BLaER1 treated with 17β-estradiol and CSF1 and Interleukin-3, amounts not matched to agents 10 nM and 100 nM (cell line): ENCODE data around the gene MCTP2.

ENCODE experiments used
- H3K27ac ChIP-seq, 11 experiments: shearing (Covaris generic); formaldehyde crosslinking; 2 replicates each; pipeline ENCODE4 v1.8.1; 2022
- H3K27me3 ChIP-seq, 11 experiments: shearing (Covaris generic); formaldehyde crosslinking; 2 replicates each; pipeline ENCODE4 v1.8.1; 2022
- H3K36me3 ChIP-seq, 11 experiments: shearing (Covaris generic); formaldehyde crosslinking; 2 replicates each; pipeline ENCODE4 v1.8.1; 2022
- H3K4me1 ChIP-seq, 10 experiments: shearing (Covaris generic); formaldehyde crosslinking; 2 replicates each; pipeline ENCODE4 v1.8.1; 2022
- H3K4me2 ChIP-seq, 11 experiments: shearing (Covaris generic); formaldehyde crosslinking; 2 replicates each; pipeline ENCODE4 v1.8.1; 2022
- H3K4me3 ChIP-seq, 10 experiments: shearing (Covaris generic); formaldehyde crosslinking; 2 replicates each; pipeline ENCODE4 v1.8.1; 2022
- H3K9ac ChIP-seq, 11 experiments: shearing (Covaris generic); formaldehyde crosslinking; 2 replicates each; pipeline ENCODE4 v1.8.1; 2022
- H3K9me3 ChIP-seq, 11 experiments: shearing (Covaris generic); formaldehyde crosslinking; replicated peaks in 1 of 11; 2 replicates each; pipeline ENCODE4 v1.8.1; 2022
- H4K20me1 ChIP-seq, 11 experiments: shearing (Covaris generic); formaldehyde crosslinking; 2 replicates each; pipeline ENCODE4 v1.8.1; 2022
- Cebpa-rat ChIP-seq, 11 experiments: shearing (Covaris generic); IDR thresholded peaks; 2 replicates each; pipeline ENCODE4 v1.8.1; 2022

The MCTP2 gene

DNA sequence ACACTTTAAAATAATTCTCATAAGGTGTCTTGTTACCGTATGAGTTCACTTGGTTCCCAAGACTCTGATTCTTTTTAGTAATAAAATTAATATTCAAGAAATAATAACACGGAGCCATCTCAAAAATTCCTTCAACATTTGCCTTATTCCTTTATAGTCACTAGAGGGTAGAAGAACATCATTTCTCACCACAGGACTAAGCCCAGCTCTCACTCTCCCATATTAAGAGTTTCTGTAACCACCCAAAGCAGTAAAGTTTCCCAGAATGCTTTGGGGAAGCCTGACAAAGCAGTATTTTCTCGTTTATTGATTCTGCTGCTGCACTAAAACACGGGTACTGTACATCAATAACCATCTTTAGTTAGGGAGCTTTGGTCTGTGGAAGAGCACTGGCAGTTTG, 114.9 kb downstream of the MCTP2 start:
- Histone ChIP-seq H3K4me3 (no peak overlapping the region), H4K20me1 (no peaks in the 10 kb centered on the region), H3K27ac (no peak overlapping the region), H3K4me1 (no peaks in the 10 kb centered on the region), H3K9ac (no peak overlapping the region), H3K4me2 (no peak overlapping the region), H3K9me3 (no peaks in the 10 kb centered on the region), H3K36me3 (no peaks in the 10 kb centered on the region; a peak in 1 of 22 replicates), H3K27me3 (no peaks in the 10 kb centered on the region)
- no peak for TF ChIP-seq Cebpa-rat (IDR thresholded peaks at IDR 0.05)

DNA sequence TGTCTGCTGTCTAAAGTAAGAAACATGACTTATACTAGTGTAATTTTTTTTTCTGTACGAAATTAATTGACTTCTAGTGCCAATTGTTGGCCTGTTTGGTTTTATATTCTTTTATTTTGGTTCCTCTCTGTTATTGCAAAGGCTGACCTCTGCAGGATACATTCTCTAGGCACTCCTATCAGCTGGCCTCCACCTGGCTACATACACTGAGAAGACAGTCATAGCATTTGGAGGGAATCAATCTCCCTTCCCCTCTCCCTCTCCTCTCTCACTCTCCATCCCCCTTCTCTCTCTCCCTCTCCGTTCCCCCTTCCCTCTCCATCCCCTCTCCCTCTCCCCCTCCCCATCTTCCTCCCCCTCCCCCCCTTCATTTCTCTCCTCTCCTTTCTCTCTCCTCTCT, 116.7 kb downstream of the MCTP2 start:
- Histone ChIP-seq H3K36me3 (no peaks in the 10 kb centered on the region), H3K9me3 (no peaks in the 10 kb centered on the region), H3K4me1 (no peaks in the 10 kb centered on the region), H3K4me2 (no peak overlapping the region), H3K27me3 (no peaks in the 10 kb centered on the region), H3K4me3 (no peak overlapping the region), H3K9ac (no peak overlapping the region), H3K27ac (no peak overlapping the region), H4K20me1 (no peaks in the 10 kb centered on the region)
- no peak for TF ChIP-seq Cebpa-rat (IDR thresholded peaks at IDR 0.05)

DNA sequence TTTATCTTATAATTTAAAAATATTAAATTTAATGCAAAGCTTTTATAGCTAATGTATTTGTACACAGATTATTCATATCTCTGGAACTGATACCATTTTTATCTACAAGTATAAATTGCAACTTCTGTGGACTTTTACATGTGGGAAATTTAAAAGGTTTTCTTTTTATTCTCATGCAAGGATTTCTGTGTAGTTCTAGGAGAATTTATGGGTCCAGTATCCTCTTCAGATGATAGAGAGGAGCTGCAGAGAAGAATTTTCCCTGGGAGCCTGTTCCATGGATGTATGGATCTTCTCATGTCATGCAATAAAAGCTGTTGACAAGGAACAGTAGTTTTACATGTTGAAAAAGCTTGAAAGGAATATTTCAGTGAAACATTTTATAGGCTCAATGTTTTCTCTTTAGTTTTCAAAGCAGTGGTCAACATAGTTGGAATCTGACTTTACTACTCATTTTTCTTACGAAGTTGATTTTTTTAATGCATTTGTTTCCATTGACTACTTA, 119.7 kb downstream of the MCTP2 start:
- H3K4me3 ChIP-seq: no peak overlapping the region
- no peaks in the 10 kb centered on the region for H4K20me1 ChIP-seq
- no peak overlapping the region for H3K4me2 ChIP-seq
- no peak overlapping the region for H3K9ac ChIP-seq
- H3K27me3 ChIP-seq: no peaks in the 10 kb centered on the region
- H3K36me3 ChIP-seq: 0 out of 22 replicates have a peak, but pooled peaks cover 0 to 8% (median 0%) of the 10 kb centered on the region in 11 experiments
- no peak overlapping the region for H3K27ac ChIP-seq
- peaks cover 0 to 6% (median 0%) of the 10 kb centered on the region in 11 experiments; a peak in 2 of 22 replicates for H3K9me3 ChIP-seq
- H3K4me1 ChIP-seq: no peaks in the 10 kb centered on the region
- no peak for TF ChIP-seq Cebpa-rat (IDR thresholded peaks at IDR 0.05)

DNA sequence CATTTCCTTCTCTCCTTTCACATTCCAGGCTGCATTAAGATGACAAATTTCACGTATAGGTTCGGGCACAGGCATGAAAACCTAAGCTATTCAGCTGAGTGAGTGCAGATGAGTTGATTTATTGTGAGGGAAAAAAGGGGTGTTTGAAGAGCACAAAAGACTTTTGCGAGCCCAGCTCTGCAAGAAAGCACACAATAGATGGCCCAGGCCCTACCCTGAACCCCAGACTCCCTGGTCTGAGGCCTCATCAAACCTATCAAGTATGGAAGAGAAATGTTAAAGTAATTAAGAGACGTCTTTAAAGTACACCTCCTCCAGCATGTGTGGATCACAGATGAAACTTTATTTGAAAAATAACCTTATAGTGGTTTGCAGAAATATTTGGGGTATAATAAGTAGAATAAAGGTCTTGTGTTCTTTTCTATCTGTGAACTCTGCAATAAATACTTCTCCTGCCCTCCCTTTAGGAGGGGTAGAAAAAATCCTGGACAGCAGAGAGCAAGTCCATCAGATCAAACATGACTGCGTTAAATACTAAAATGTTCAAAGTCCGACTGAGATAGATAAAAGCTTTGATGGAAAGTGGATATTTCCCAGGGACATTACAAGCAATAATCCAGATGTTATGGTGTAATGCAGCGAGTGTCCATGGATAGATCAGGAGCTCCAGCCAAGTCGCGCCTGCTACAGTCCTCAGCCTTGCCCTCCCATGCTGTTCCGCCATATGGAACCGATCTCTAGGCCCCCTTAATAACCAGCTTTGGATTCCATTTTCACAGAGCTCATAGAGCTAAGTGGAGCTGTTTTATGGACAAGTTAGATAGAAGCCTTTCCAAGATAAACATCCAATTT, 121.5 kb downstream of the MCTP2 start:
- 0 out of 22 replicates have a peak, but pooled peaks cover 0 to 8% (median 0%) of the 10 kb centered on the region in 11 experiments for H3K36me3 ChIP-seq

DNA sequence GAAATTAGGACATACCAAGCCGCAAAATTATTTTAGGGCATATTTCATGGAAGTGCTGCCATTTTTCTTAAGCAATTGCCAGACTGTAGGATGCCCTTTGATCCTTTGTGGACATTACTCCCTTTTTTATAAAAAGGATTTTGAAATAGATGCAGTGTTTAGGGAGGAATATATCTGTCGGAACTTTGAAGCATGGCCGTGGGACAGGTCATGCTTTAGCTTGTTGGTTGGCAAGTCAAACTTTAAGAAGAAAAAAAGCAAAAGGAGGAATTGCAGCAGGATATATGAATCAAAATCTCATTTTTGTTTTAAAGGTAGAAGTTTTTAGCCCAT, 122.1 kb downstream of the MCTP2 start:
- H3K4me2 ChIP-seq: no peak overlapping the region
- TF ChIP-seq Cebpa-rat (IDR thresholded peaks at IDR 0.05): no peak
- H3K27ac ChIP-seq: no peak overlapping the region
- no peak overlapping the region for H3K9ac ChIP-seq
- no peaks in the 10 kb centered on the region for H3K4me1 ChIP-seq
- H4K20me1 ChIP-seq: no peaks in the 10 kb centered on the region
- no peaks in the 10 kb centered on the region for H3K27me3 ChIP-seq
- peaks cover 0 to 6% (median 0%) of the 10 kb centered on the region in 11 experiments; a peak in 2 of 22 replicates for H3K9me3 ChIP-seq
- no peak overlapping the region for H3K4me3 ChIP-seq
- H3K36me3 ChIP-seq: 0 out of 22 replicates have a peak, but pooled peaks cover 0 to 8% (median 0%) of the 10 kb centered on the region in 11 experiments

More for the DNA sequence above, 121.5 kb downstream of the MCTP2 start:
- no peak overlapping the region for H3K4me3 ChIP-seq
- H3K4me1 ChIP-seq: no peaks in the 10 kb centered on the region
- H3K9me3 ChIP-seq: peaks cover 0 to 6% (median 0%) of the 10 kb centered on the region in 11 experiments; a peak in 2 of 22 replicates
- H3K9ac ChIP-seq: no peak overlapping the region
- TF ChIP-seq Cebpa-rat (IDR thresholded peaks at IDR 0.05): no peak
- H4K20me1 ChIP-seq: no peaks in the 10 kb centered on the region
- no peak overlapping the region for H3K27ac ChIP-seq
- no peak overlapping the region for H3K4me2 ChIP-seq
- H3K27me3 ChIP-seq: no peaks in the 10 kb centered on the region

DNA sequence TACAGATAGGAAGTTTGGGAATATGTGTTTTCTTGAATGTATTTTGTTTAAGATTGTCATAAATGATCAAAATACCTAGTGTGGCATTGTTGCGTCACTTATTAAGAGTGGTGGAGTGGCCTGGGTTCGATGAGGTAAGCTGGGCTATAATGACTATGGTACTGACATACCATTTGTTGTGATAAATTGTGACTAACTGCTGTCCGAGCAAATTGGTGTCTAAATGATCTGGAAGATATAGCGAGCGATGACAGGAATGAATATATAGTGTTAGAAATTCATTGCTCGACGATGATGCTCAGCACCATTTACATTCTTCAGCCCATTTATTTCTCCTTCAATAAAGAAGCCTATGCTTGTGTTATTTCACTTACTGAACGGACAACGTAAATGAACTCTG, 123.3 kb downstream of the MCTP2 start:
- Histone ChIP-seq H3K4me3 (no peak overlapping the region), H3K27me3 (no peaks in the 10 kb centered on the region), H3K9me3 (peaks cover 0 to 6% (median 0%) of the 10 kb centered on the region in 11 experiments; a peak in 2 of 22 replicates), H3K36me3 (peaks cover 0 to 8% (median 0%) of the 10 kb centered on the region in 11 experiments; a peak in 3 of 22 replicates), H3K9ac (no peak overlapping the region), H4K20me1 (no peaks in the 10 kb centered on the region), H3K27ac (no peak overlapping the region), H3K4me2 (no peak overlapping the region), H3K4me1 (no peaks in the 10 kb centered on the region)
- TF ChIP-seq Cebpa-rat (IDR thresholded peaks at IDR 0.05): no peak

DNA sequence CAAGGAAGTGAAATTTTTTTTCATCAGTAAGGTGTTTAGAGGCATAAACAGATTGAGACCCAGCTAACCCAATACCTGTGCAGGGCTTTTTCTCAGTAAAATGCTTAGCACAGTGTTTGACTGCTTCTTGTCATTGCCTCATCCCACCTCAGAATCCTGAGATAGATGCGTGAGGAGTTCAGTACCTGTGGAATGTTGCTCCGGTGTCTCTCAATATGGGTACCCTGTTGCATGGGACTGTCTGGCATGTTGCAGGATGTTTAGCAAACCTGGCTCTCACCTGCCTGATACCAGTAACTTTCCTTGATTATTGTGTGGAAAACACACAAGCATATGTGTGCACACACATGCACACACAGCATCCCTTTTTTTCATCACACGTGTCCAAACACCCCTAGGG, 128.4 kb downstream of the MCTP2 start:
- H3K4me3 ChIP-seq: no peak overlapping the region
- TF ChIP-seq Cebpa-rat (IDR thresholded peaks at IDR 0.05): no peak
- H3K9me3 ChIP-seq: no peaks in the 10 kb centered on the region
- H3K4me1 ChIP-seq: no peaks in the 10 kb centered on the region
- peaks cover 0 to 15% (median 0%) of the 10 kb centered on the region in 11 experiments; a peak in 5 of 22 replicates for H3K36me3 ChIP-seq
- H3K27me3 ChIP-seq: no peaks in the 10 kb centered on the region
- H3K4me2 ChIP-seq: no peak overlapping the region
- H4K20me1 ChIP-seq: no peaks in the 10 kb centered on the region
- no peak overlapping the region for H3K9ac ChIP-seq
- no peak overlapping the region for H3K27ac ChIP-seq

DNA sequence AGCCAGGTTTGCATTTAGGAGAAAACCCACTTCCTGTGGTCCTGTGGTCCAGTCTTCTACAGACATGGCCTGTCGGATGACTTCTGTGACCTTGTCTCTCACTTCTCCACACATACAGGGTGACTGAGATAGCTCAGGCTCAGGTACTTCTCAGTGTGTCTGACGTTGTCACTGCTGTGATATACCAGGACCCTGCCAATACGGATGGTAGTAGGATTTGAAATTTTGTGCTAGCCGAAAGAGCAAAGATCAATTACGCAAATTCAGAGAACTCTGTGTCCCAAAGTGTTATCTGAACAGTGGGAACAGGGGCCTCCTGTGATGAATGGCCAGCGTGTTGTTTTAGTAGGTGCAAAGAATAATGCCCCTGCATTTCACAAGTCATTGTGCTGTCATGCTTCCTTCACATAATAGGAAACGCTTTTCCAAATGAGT, 128.9 kb downstream of the MCTP2 start:
- no peak overlapping the region for H3K4me2 ChIP-seq
- H3K36me3 ChIP-seq: peaks cover 0 to 15% (median 0%) of the 10 kb centered on the region in 11 experiments; a peak in 5 of 22 replicates
- no peaks in the 10 kb centered on the region for H4K20me1 ChIP-seq
- TF ChIP-seq Cebpa-rat (IDR thresholded peaks at IDR 0.05): no peak
- no peaks in the 10 kb centered on the region for H3K9me3 ChIP-seq
- H3K4me1 ChIP-seq: no peaks in the 10 kb centered on the region
- no peak overlapping the region for H3K9ac ChIP-seq
- H3K27me3 ChIP-seq: no peaks in the 10 kb centered on the region
- no peak overlapping the region for H3K4me3 ChIP-seq
- no peak overlapping the region for H3K27ac ChIP-seq

DNA sequence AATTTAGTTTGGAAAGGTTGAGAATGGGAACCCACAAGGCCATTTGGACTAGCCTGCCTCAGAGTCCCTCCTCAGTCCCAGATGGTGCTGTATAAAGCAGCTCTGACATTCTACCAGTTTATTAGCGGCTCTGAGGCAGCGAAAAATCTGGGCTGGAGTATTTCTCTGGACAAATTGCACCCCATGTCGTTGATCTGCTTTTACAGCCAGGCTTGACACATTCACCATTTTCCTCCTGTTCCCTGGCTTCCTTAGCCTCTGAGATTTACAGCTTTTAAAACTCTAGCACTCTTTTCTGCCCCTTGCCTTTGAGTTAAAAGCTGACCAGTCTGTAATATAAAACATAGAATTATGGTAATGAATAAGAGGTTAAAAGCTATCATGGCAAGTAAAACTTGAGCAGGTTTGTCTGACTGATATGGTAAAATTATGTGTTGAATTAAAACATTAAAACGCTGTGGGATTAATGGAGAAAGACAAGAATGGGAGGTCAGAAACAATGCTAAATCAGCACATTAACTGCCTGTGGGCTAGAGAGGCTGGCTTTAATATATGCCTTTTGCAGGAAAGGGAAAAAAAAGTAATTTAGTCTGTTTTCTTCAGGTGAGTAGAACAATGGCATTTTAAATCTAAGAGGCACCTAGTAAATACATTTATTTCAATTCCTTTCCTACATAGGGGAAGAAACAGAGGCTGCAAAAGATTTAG, 131.2 kb downstream of the MCTP2 start:
- Histone ChIP-seq H3K27ac (no peak overlapping the region), H3K4me3 (no peak overlapping the region), H3K36me3 (peaks cover 0 to 15% (median 0%) of the 10 kb centered on the region in 11 experiments; a peak in 5 of 22 replicates), H3K4me1 (no peaks in the 10 kb centered on the region), H3K4me2 (no peak overlapping the region), H3K27me3 (no peaks in the 10 kb centered on the region), H3K9ac (no peak overlapping the region), H3K9me3 (no peaks in the 10 kb centered on the region), H4K20me1 (no peaks in the 10 kb centered on the region)
- TF ChIP-seq Cebpa-rat (IDR thresholded peaks at IDR 0.05): no peak
